Panc1 (cell line): Measurements from ENCODE around the gene PRR15. TPM values are rescaled to one million over a fixed set of nuclear protein-coding genes. Genes with fewer than 3 reads are reported as not detected.

Experiments used
- ATAC-seq: fragments of 200-7000 bp; cut with Tn5 transposase; 2 replicates; pipeline ENCODE4 v1.9.1; 2020; ENCODE audit warnings: mild to moderate bottlenecking, moderate library complexity
- BruUV-seq: library from RNA; stranded (reverse); fragments of 400-500 nt; replicated peaks from 2 replicates; lab custom pipeline; 2021; lab: Mats Ljungman, UMichigan
- CTCF ChIA-PET: fragments of 300-600 bp; sonication (Branson Sonifier 250); formaldehyde crosslinking; loops from one replicate; lab custom pipeline; 2022; ENCODE audit warnings: antibody characterized with exemption; lab: Charles Lee
- POLR2A ChIA-PET: fragments of 300-600 bp; sonication (Branson Sonifier 250); formaldehyde crosslinking; loops from one replicate; lab custom pipeline; 2022; ENCODE audit warnings: antibody characterized with exemption; lab: Charles Lee
- DNase-seq: peaks from one replicate; pipeline ENCODE4 v3.0.0-alpha.2; 2010; ENCODE audit warnings: low read depth, low spot score
- H3K27ac ChIP-seq: 2 replicates; pipeline ENCODE4 v1.5.1; 2011; ENCODE audit warnings: mild to moderate bottlenecking, low read length, inconsistent platforms
- H3K27me3 ChIP-seq: fragments of 200-500 bp; sonication (Bioruptor generic); 2 replicates; pipeline ENCODE4 v1.6.0; 2014; ENCODE audit warnings: low read length, inconsistent platforms; ENCODE audit not compliant: control insufficient read depth, insufficient read depth
- H3K36me3 ChIP-seq: fragments of 200-500 bp; sonication (Bioruptor generic); 2 replicates; pipeline ENCODE4 v1.5.1; 2014; ENCODE audit warnings: inconsistent platforms, mild to moderate bottlenecking, low read length, moderate library complexity; ENCODE audit not compliant: control insufficient read depth, insufficient read depth
- H3K4me1 ChIP-seq: 2 replicates; pipeline ENCODE4 v1.5.1; 2011; ENCODE audit warnings: inconsistent platforms, mild to moderate bottlenecking, low read length, moderate library complexity; ENCODE audit not compliant: control insufficient read depth, insufficient read depth
- H3K4me3 ChIP-seq, 2 experiments: 2 replicates each; pipeline ENCODE4 v1.5.1; 2011 to 2012; ENCODE audit warnings: low read depth in 2 of 2, low read length in 2 of 2, mild to moderate bottlenecking in 2 of 2, inconsistent platforms in 1 of 2, moderate library complexity in 1 of 2
- H3K9me3 ChIP-seq: fragments of 200-500 bp; sonication (Bioruptor generic); 2 replicates; pipeline ENCODE4 v1.5.1; 2014; ENCODE audit warnings: low read depth, mild to moderate bottlenecking, inconsistent platforms, low read length, moderate library complexity; ENCODE audit not compliant: control insufficient read depth, insufficient read depth
- CTCF ChIP-seq: fragments of 450-650 bp; IDR thresholded peaks from 2 replicates; pipeline ENCODE4 v1.5.1; 2017; ENCODE audit warnings: mild to moderate bottlenecking
- POLR2AphosphoS5 ChIP-seq: IDR thresholded peaks from 2 replicates; pipeline ENCODE4 v1.6.1; 2012; ENCODE audit warnings: mild to moderate bottlenecking, low read depth, low read length, moderate library complexity
- REST ChIP-seq, 2 experiments: IDR thresholded peaks; 2 replicates each; pipeline ENCODE4 v1.6.1; 2011 to 2012; ENCODE audit warnings: low read depth in 2 of 2, control low read depth in 1 of 2, low read length in 1 of 2, mild to moderate bottlenecking in 1 of 2, moderate library complexity in 1 of 2; ENCODE audit not compliant: insufficient read depth in 1 of 2
- SIN3A ChIP-seq: IDR thresholded peaks from 2 replicates; pipeline ENCODE4 v1.6.1; 2012; ENCODE audit warnings: low read depth, mild to moderate bottlenecking, low read length, moderate library complexity, borderline replicate concordance; ENCODE audit not compliant: insufficient read depth
- TCF7L2 ChIP-seq: IDR thresholded peaks from 2 replicates; pipeline ENCODE4 v1.6.1; 2011; ENCODE audit warnings: mild to moderate bottlenecking, low read depth, low read length, inconsistent platforms
- in situ Hi-C: cut with HindIII; loops from 2 replicates; pipeline ENCODE4 v1.10.0; 2016; ENCODE audit warnings: low sequenced_read_pairs, low pct_unique_long_range_greater_than_20kb
- intact Hi-C: fragments of 100-400 bp; cut with micrococcal nuclease; formaldehyde crosslinking; loops from one replicate; pipeline ENCODE4 v1.10.0; 2022; ENCODE audit not compliant: unreplicated experiment
- total RNA-seq: library from RNA; stranded (reverse); gene quantifications from one replicate; pipeline ENCODE4 v1.2.1, GENCODE V29; 2021; ENCODE audit not compliant: unreplicated experiment

PRR15 gene
- total RNA-seq, 1 experiment from 2014 or later, result 0.23 TPM

- CTCF ChIA-PET, result no interaction called here
- H3K9me3 ChIP-seq, result no peaks in the 10 kb centered on the region
- no TSS peak for BruUV-seq
- no peak for TF ChIP-seq POLR2AphosphoS5
- H3K4me1 ChIP-seq, result no peaks in the 10 kb centered on the region
- no peak overlapping the region for H3K27ac ChIP-seq
- ATAC-seq (no peak), DNase-seq (no peak)
- no peak overlapping the region for H3K4me3 ChIP-seq
- intact Hi-C loops (no loop called here), in situ Hi-C loops (no loop called here)
- no peaks in the 10 kb centered on the region for H3K36me3 ChIP-seq
- POLR2A ChIA-PET, result no interaction called here
- H3K27me3 ChIP-seq, result no peaks in the 10 kb centered on the region
Observed at GRCh38 chr7:29599026-29599425, 35.4 kb downstream of the PRR15 start.

GRCh38 chr7:29600661-29601060, 37.0 kb downstream of the PRR15 start:
- Histone ChIP-seq H3K4me1 (no peaks in the 10 kb centered on the region), H3K4me3 (no peak overlapping the region), H3K36me3 (no peaks in the 10 kb centered on the region), H3K9me3 (no peaks in the 10 kb centered on the region), H3K27ac (no peak overlapping the region), H3K27me3 (no peaks in the 10 kb centered on the region)
- in situ Hi-C loops, result no loop called here
- ChIA-PET CTCF (no interaction called here), POLR2A (no interaction called here)
- no peak for DNase-seq
- intact Hi-C loops, result no loop called here
- BruUV-seq, result no TSS peak
- TF ChIP-seq POLR2AphosphoS5 (no peak), TCF7L2 (no peak), SIN3A (no peak), REST (IDR thresholded peaks at IDR 0.05; ENCODE audit: insufficient read depth in 1 of 2, low read depth in 2 of 2, low read length in 1 of 2) (no peak), CTCF (no peak)
- ATAC-seq, result no peak

GRCh38 chr7:29604052-29604451, 40.4 kb downstream of the PRR15 start:
- POLR2A ChIA-PET, result no interaction called here
- no peak overlapping the region for H3K27ac ChIP-seq
- DNase-seq (no peak), ATAC-seq (no peak)
- intact Hi-C loops, result no loop called here
- CTCF ChIA-PET, result no interaction called here
- H3K36me3 ChIP-seq, result no peaks in the 10 kb centered on the region
- BruUV-seq, result no TSS peak
- H3K4me1 ChIP-seq, result no peaks in the 10 kb centered on the region
- in situ Hi-C loops, result no loop called here
- no peaks in the 10 kb centered on the region for H3K27me3 ChIP-seq
- no peaks in the 10 kb centered on the region for H3K9me3 ChIP-seq
- TF ChIP-seq POLR2AphosphoS5, result no peak
- no peak for TF ChIP-seq CTCF
- no peak for TF ChIP-seq TCF7L2
- no peak for TF ChIP-seq REST (IDR thresholded peaks at IDR 0.05; ENCODE audit: insufficient read depth in 1 of 2, low read depth in 2 of 2, low read length in 1 of 2)
- TF ChIP-seq SIN3A, result no peak
- H3K4me3 ChIP-seq, result no peak overlapping the region
